IMR-90 (cell line): Measurements from ENCODE around the gene DOCK1. TPM values are rescaled to one million over a fixed set of nuclear protein-coding genes. Genes with fewer than 3 reads are reported as not detected.

Experiments
- ATAC-seq: fragments of 200-7000 bp; cut with Tn5 transposase; 2 replicates; pipeline ENCODE4 v1.9.1; 2020; ENCODE audit warnings: low read depth, mild to moderate bottlenecking, moderate library complexity
- BruUV-seq: library from RNA; stranded (reverse); fragments of 400-500 nt; replicated peaks from 2 replicates; lab custom pipeline; 2021; lab: Mats Ljungman, UMichigan
- CTCF ChIA-PET: fragments of 300-600 bp; formaldehyde crosslinking; extraction: SDS; loops from one replicate; lab custom pipeline; 2021; ENCODE audit warnings: antibody characterized with exemption; lab: Yijun Ruan, JAX
- POLR2A ChIA-PET: fragments of 300-600 bp; sonication (Branson Sonifier 250); formaldehyde crosslinking; loops from one replicate; lab custom pipeline; 2022; ENCODE audit warnings: antibody characterized with exemption; ENCODE audit not compliant: unreplicated experiment; lab: Charles Lee
- DNase-seq: peaks from one replicate; pipeline ENCODE4 v3.0.0; 2013
- H2AFZ ChIP-seq: replicated peaks from 2 replicates; pipeline ENCODE3; 2013; ENCODE audit warnings: low read length, mild to moderate bottlenecking; ENCODE audit not compliant: poor library complexity
- H2AK5ac ChIP-seq: 2 replicates; pipeline ENCODE4 v1.6.1; 2013; ENCODE audit warnings: low read depth, low read length, inconsistent platforms
- H2AK9ac ChIP-seq: replicated peaks from 2 replicates; pipeline ENCODE3; 2013; ENCODE audit warnings: mild to moderate bottlenecking, low read depth, low read length, moderate library complexity; ENCODE audit not compliant: poor library complexity
- H2BK120ac ChIP-seq: 2 replicates; pipeline ENCODE4 v1.6.1; 2013; ENCODE audit warnings: low read depth, low read length, inconsistent platforms
- H2BK15ac ChIP-seq: 3 replicates; pipeline ENCODE4 v1.6.1; 2013; ENCODE audit warnings: low read depth, low read length, inconsistent platforms
- H2BK20ac ChIP-seq: 2 replicates; pipeline ENCODE4 v1.6.1; 2013; ENCODE audit warnings: low read depth, mild to moderate bottlenecking, inconsistent platforms, low read length, moderate library complexity
- H2BK5ac ChIP-seq: 2 replicates; pipeline ENCODE4 v1.6.1; 2013; ENCODE audit warnings: mild to moderate bottlenecking, low read depth, low read length, inconsistent platforms; ENCODE audit not compliant: poor library complexity, severe bottlenecking
- H3K14ac ChIP-seq: replicated peaks from 2 replicates; pipeline ENCODE4 v1.6.1; 2013; ENCODE audit warnings: low read depth, low read length, inconsistent platforms
- H3K18ac ChIP-seq: 2 replicates; pipeline ENCODE4 v1.6.1; 2013; ENCODE audit warnings: low read depth, low read length, control low read depth
- H3K23ac ChIP-seq: 2 replicates; pipeline ENCODE4 v1.6.1; 2013; ENCODE audit warnings: low read depth, low read length, inconsistent platforms
- H3K27ac ChIP-seq: 2 replicates; pipeline ENCODE4 v1.5.1; 2013; ENCODE audit warnings: mild to moderate bottlenecking, control low read depth, low read length; ENCODE audit not compliant: insufficient read depth
- H3K27me3 ChIP-seq: 2 replicates; pipeline ENCODE4 v1.6.1; 2013; ENCODE audit warnings: low read length; ENCODE audit not compliant: control insufficient read depth, insufficient read depth
- H3K36me3 ChIP-seq: 2 replicates; pipeline ENCODE4 v1.6.1; 2013; ENCODE audit warnings: low read length, mixed read lengths; ENCODE audit not compliant: control insufficient read depth, insufficient read depth
- H3K4ac ChIP-seq: 2 replicates; pipeline ENCODE4 v1.6.1; 2013; ENCODE audit warnings: low read depth, low read length, inconsistent platforms
- H3K4me1 ChIP-seq: 2 replicates; pipeline ENCODE4 v1.6.1; 2013; ENCODE audit warnings: low read length, mixed read lengths; ENCODE audit not compliant: control insufficient read depth, insufficient read depth
- H3K4me2 ChIP-seq: 2 replicates; pipeline ENCODE4 v1.6.1; 2013; ENCODE audit warnings: low read depth, mild to moderate bottlenecking, control low read depth, low read length, moderate library complexity
- H3K4me3 ChIP-seq: 2 replicates; pipeline ENCODE4 v1.5.1; 2013; ENCODE audit warnings: low read depth, mild to moderate bottlenecking, control low read depth, low read length, moderate library complexity; ENCODE audit not compliant: insufficient read depth
- H3K56ac ChIP-seq: 2 replicates; pipeline ENCODE4 v1.6.1; 2013; ENCODE audit warnings: low read length, inconsistent platforms; ENCODE audit not compliant: insufficient read depth; ENCODE audit errors: extremely low read depth
- H3K79me1 ChIP-seq, 2 experiments: 2 replicates each; pipeline ENCODE4 v1.6.1; 2013; ENCODE audit warnings: low read length in 2 of 2, inconsistent platforms in 1 of 2, low read depth in 1 of 2
- H3K9ac ChIP-seq: 2 replicates; pipeline ENCODE4 v1.6.1; 2013; ENCODE audit warnings: low read depth, low read length, control low read depth
- H3K9me1 ChIP-seq: 2 replicates; pipeline ENCODE4 v1.6.1; 2013; ENCODE audit warnings: low read length, inconsistent platforms; ENCODE audit not compliant: insufficient read depth
- H3K9me3 ChIP-seq: 2 replicates; pipeline ENCODE4 v1.6.1; 2013; ENCODE audit warnings: low read length; ENCODE audit not compliant: control insufficient read depth, insufficient read depth
- H4K20me1 ChIP-seq: 2 replicates; pipeline ENCODE4 v1.6.1; 2013; ENCODE audit warnings: low read length, inconsistent platforms; ENCODE audit not compliant: insufficient read depth
- H4K5ac ChIP-seq: 2 replicates; pipeline ENCODE4 v1.6.1; 2013; ENCODE audit warnings: mild to moderate bottlenecking, low read depth, low read length, control low read depth
- H4K8ac ChIP-seq, 2 experiments: 2 replicates each; pipeline ENCODE4 v1.6.1; 2013; ENCODE audit warnings: low read depth in 2 of 2, low read length in 2 of 2, control low read depth in 1 of 2, inconsistent platforms in 1 of 2
- H4K91ac ChIP-seq: 2 replicates; pipeline ENCODE4 v1.6.1; 2013; ENCODE audit warnings: low read depth, low read length, inconsistent platforms; ENCODE audit not compliant: insufficient read depth
- BHLHE40 ChIP-seq: fragments of 150-350 bp; IDR thresholded peaks from 2 replicates; pipeline ENCODE4 v1.6.1; 2016; ENCODE audit warnings: mild to moderate bottlenecking, low read depth, low read length
- CEBPB ChIP-seq: IDR thresholded peaks from 2 replicates; pipeline ENCODE4 v1.6.1; 2012; ENCODE audit warnings: low read depth, low read length, improper control_type of control experiment
- CHD1 ChIP-seq: IDR thresholded peaks from 2 replicates; pipeline ENCODE4 v1.6.1; 2012; ENCODE audit warnings: low read depth, low read length, improper control_type of control experiment
- CTCF ChIP-seq: conservative IDR thresholded peaks from 2 replicates; pipeline ENCODE4 v1.5.1; 2012; ENCODE audit warnings: mild to moderate bottlenecking, low read depth, low read length, improper control_type of control experiment
- ELK1 ChIP-seq: fragments of 150-350 bp; IDR thresholded peaks from 2 replicates; pipeline ENCODE4 v1.6.1; 2016; ENCODE audit warnings: low read depth, mild to moderate bottlenecking, low read length, moderate library complexity, borderline replicate concordance
- FOS ChIP-seq: fragments of 150-350 bp; IDR thresholded peaks from 2 replicates; pipeline ENCODE4 v1.6.1; 2016; ENCODE audit warnings: low read depth, low read length
- MAFK ChIP-seq: IDR thresholded peaks from 2 replicates; pipeline ENCODE4 v1.6.1; 2012; ENCODE audit warnings: low read depth, low read length, improper control_type of control experiment
- MAZ ChIP-seq: IDR thresholded peaks from 2 replicates; pipeline ENCODE4 v1.6.1; 2012; ENCODE audit warnings: low read depth, mild to moderate bottlenecking, low read length, improper control_type of control experiment, moderate library complexity, borderline replicate concordance
- MXI1 ChIP-seq: IDR thresholded peaks from 2 replicates; pipeline ENCODE4 v1.6.1; 2012; ENCODE audit warnings: low read depth, mild to moderate bottlenecking, low read length, moderate library complexity, borderline replicate concordance
- NFE2L2 ChIP-seq: fragments of 150-350 bp; IDR thresholded peaks from 2 replicates; pipeline ENCODE4 v1.6.1; 2016; ENCODE audit warnings: low read depth, mild to moderate bottlenecking, low read length
- POLR2A ChIP-seq: IDR thresholded peaks from 2 replicates; pipeline ENCODE4 v1.6.1; 2012; ENCODE audit warnings: mild to moderate bottlenecking, low read depth, low read length
- RAD21 ChIP-seq: IDR thresholded peaks from 2 replicates; pipeline ENCODE4 v1.6.1; 2012; ENCODE audit warnings: low read length, improper control_type of control experiment
- RCOR1 ChIP-seq: IDR thresholded peaks from 2 replicates; pipeline ENCODE4 v1.6.1; 2012; ENCODE audit warnings: mild to moderate bottlenecking, low read length, improper control_type of control experiment; ENCODE audit not compliant: insufficient replicate concordance
- RFX5 ChIP-seq: IDR thresholded peaks from 2 replicates; pipeline ENCODE4 v1.8.0; 2012; ENCODE audit warnings: low read depth, mild to moderate bottlenecking, low read length, moderate library complexity
- SMC3 ChIP-seq: fragments of 150-350 bp; IDR thresholded peaks from 2 replicates; pipeline ENCODE4 v1.6.1; 2016; ENCODE audit warnings: low read depth, mild to moderate bottlenecking, antibody characterized with exemption, low read length, moderate library complexity
- USF2 ChIP-seq: fragments of 150-350 bp; IDR thresholded peaks from 2 replicates; pipeline ENCODE4 v1.6.1; 2017; ENCODE audit warnings: mild to moderate bottlenecking, antibody characterized with exemption, low read length, low read depth
- WGBS, 2 experiments: methylation state at CpG; one replicate each; pipeline versions ENCODE4 v1.1.5 to v1.1.7; 2013; ENCODE audit warnings: missing lambda C conversion rate in 2 of 2; ENCODE audit not compliant: insufficient read length in 1 of 2; ENCODE audit errors: extremely low coverage in 2 of 2; 5-methylcytosine and 5-hydroxymethylcytosine counted together
- dilution Hi-C: fragments of 300-500 bp; cut with HindIII; formaldehyde crosslinking; loops from one replicate; pipeline ENCODE4 v1.14.3; 2018; ENCODE audit warnings: low sequenced_read_pairs; ENCODE audit not compliant: unreplicated experiment
- in situ Hi-C: fragments of 300-500 bp; cut with MboI; formaldehyde crosslinking; loops from 3 replicates; pipeline ENCODE4 v1.14.3; 2019; ENCODE audit warnings: low sequenced_read_pairs, inconsistent platforms, mixed read lengths
- intact Hi-C: fragments of 100-400 bp; cut with micrococcal nuclease; formaldehyde crosslinking; loops from 2 replicates; pipeline ENCODE4 v1.10.0; 2022
- polyA plus RNA-seq, 3 experiments: library from polyadenylated mRNA; depleted of rRNA; stranded (reverse); fragments of >200 nt; gene quantifications; 2 replicates each; pipeline ENCODE4 v1.2.3, GENCODE V29; 2012; ENCODE audit warnings: low replicate concordance in 1 of 3
- total RNA-seq: library from RNA; depleted of rRNA; stranded (reverse); fragments of >200 nt; gene quantifications from 2 replicates; pipeline ENCODE4 v1.2.3, GENCODE V29; 2012

DOCK1 gene
- total and polyA plus RNA-seq, 2 of the 4 experiments (the other 2 are of a cell fraction): 28.2 to 71.0 TPM

DNA sequence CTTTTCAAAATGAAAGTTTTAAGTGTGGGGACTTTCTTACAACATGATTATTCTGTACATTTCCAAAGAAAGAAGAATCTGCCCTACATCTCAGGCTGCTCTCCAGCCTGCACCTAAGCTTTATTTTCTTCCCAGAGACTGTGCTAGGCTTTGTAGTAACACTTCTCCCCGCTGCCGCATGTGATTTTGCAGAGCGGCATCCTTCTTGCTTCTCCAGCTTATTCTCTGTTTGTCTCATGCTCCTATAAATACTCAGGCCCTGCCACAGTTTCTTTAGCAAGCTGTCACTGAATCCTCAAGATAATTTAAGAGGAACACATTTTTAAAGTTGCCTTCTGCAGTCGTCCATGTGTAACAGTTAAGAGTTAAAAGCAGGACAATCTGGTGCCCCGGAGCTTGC, 237.6 kb downstream of the DOCK1 start:
- ChIA-PET CTCF (no interaction called here), POLR2A (no interaction called here)
- Histone ChIP-seq H3K23ac (no peak overlapping the region), H3K27me3 (no peaks in the 10 kb centered on the region), H3K4me2 (no peak overlapping the region), H4K91ac (no peak overlapping the region), H3K4me3 (no peak overlapping the region), H3K18ac (no peak overlapping the region), H2BK15ac (no peak overlapping the region), H2AK9ac (no peak overlapping the region), H3K27ac (no peak overlapping the region), H3K56ac (no peak overlapping the region), H2BK20ac (no peak overlapping the region), H2AFZ (no peak overlapping the region), H3K79me1 (peaks cover 3 to 35% of the 10 kb centered on the region in 2 experiments; a peak in 3 of 4 replicates), H2AK5ac (no peak overlapping the region), H2BK120ac (no peak overlapping the region), H3K9me1 (peaks cover 16% of the 10 kb centered on the region), H4K20me1 (no peaks in the 10 kb centered on the region; the same call in 1 of the 2 replicates), H3K4me1 (peaks cover 7% of the 10 kb centered on the region), H3K9me3 (no peaks in the 10 kb centered on the region), H2BK5ac (no peak overlapping the region), H3K4ac (no peak overlapping the region), H4K5ac (no peak overlapping the region), H3K9ac (no peak overlapping the region), H3K36me3 (peaks cover 8% of the 10 kb centered on the region), H4K8ac (no peak overlapping the region), H3K14ac (no peak overlapping the region)
- BruUV-seq: no TSS peak
- dilution Hi-C loops (no loop called here), intact Hi-C loops (no loop called here), in situ Hi-C loops (no loop called here)
- no peak for DNase-seq
- WGBS, 2 experiments: 90% methylated on average over 4 of the region's 5 CpGs; no CpG with 5 or more reads in 1 of the 2 experiments
- ATAC-seq: no peak
- TF ChIP-seq RFX5 (no peak), FOS (no peak), BHLHE40 (no peak), MAFK (no peak), POLR2A (no peak), USF2 (no peak), MXI1 (no peak), RCOR1 (no peak), ELK1 (no peak), CHD1 (no peak), NFE2L2 (no peak), SMC3 (no peak), MAZ (no peak), RAD21 (no peak), CTCF (no peak), CEBPB (no peak)
